HG03060 (cell line): ENCODE measurements around the gene MAST4.

Experiments
- ATAC-seq: cut with Tn5 transposase; IDR thresholded peaks from one replicate; pipeline ENCODE4 v1.9.1; 2021; ENCODE audit warnings: low read depth, moderate number of reproducible peaks; ENCODE audit not compliant: unreplicated experiment

The MAST4 gene

GRCh38 chr5:66981266-66982055, 385.3 kb downstream of the MAST4 start:
- no peak for ATAC-seq

- no peak for ATAC-seq
Measured at GRCh38 chr5:66982056-66982387, 385.8 kb downstream of the MAST4 start.

GRCh38 chr5:66982470-66982869, 386.3 kb downstream of the MAST4 start:
- ATAC-seq, result no peak

GRCh38 chr5:66985417-66985816, 389.2 kb downstream of the MAST4 start:
- ATAC-seq, result no peak

- no peak for ATAC-seq
Measured at GRCh38 chr5:66986009-66986408, 389.8 kb downstream of the MAST4 start.

- ATAC-seq, result no peak
Measured at GRCh38 chr5:66986534-66986933, 390.3 kb downstream of the MAST4 start.

GRCh38 chr5:66987126-66987525, 390.9 kb downstream of the MAST4 start:
- no peak for ATAC-seq

- no peak for ATAC-seq
Measured at GRCh38 chr5:66987540-66987939, 391.3 kb downstream of the MAST4 start.

- ATAC-seq, result no peak
Measured at GRCh38 chr5:66987949-66988838, 392.0 kb downstream of the MAST4 start.

- no peak for ATAC-seq
Measured at GRCh38 chr5:66989286-66989685, 393.1 kb downstream of the MAST4 start.

GRCh38 chr5:66989781-66990180, 393.6 kb downstream of the MAST4 start:
- ATAC-seq, result no peak

GRCh38 chr5:66991746-66992145, 395.6 kb downstream of the MAST4 start:
- ATAC-seq, result no peak

- ATAC-seq, result no peak
Measured at GRCh38 chr5:66992547-66992946, 396.4 kb downstream of the MAST4 start.

GRCh38 chr5:66993448-66993847, 397.3 kb downstream of the MAST4 start:
- ATAC-seq, result no peak

GRCh38 chr5:66993882-66994281, 397.7 kb downstream of the MAST4 start:
- ATAC-seq, result no peak

GRCh38 chr5:66994790-66995189, 398.6 kb downstream of the MAST4 start:
- ATAC-seq, result no peak

GRCh38 chr5:67000794-67001475, 404.7 kb downstream of the MAST4 start:
- no peak for ATAC-seq

- ATAC-seq, result no peak
Measured at GRCh38 chr5:67002832-67003684, 406.9 kb downstream of the MAST4 start.

- no peak for ATAC-seq
Measured at GRCh38 chr5:67003685-67003934, 407.4 kb downstream of the MAST4 start.

GRCh38 chr5:67003935-67004729, 407.9 kb downstream of the MAST4 start:
- ATAC-seq, result no peak
